HepG2 (cell line): ENCODE data around the gene ANKRD37. TPM values are rescaled to one million over a fixed set of nuclear protein-coding genes. Genes with fewer than 3 reads are reported as not detected.

ENCODE experiments used
- CREB3 ChIP-seq: sonication (generic); formaldehyde crosslinking; IDR thresholded peaks from 2 replicates; pipeline ENCODE4 v1.5.0; 2020; ENCODE audit warnings: missing genetic modification reagents
- HNF1B ChIP-seq: sonication (generic); formaldehyde crosslinking; IDR thresholded peaks from 2 replicates; pipeline ENCODE4 v1.5.1; 2020; ENCODE audit warnings: mild to moderate bottlenecking, moderate library complexity, missing genetic modification reagents
- HNRNPH1 ChIP-seq: fragments of 200-400 bp; formaldehyde crosslinking; optimal IDR thresholded peaks from 2 replicates; pipeline ENCODE3; 2017; ENCODE audit warnings: mild to moderate bottlenecking, low read depth, low read length
- KDM2A ChIP-seq: sonication (generic); formaldehyde crosslinking; IDR thresholded peaks from 2 replicates; pipeline ENCODE4 v1.4.0; 2020; ENCODE audit warnings: low read depth, missing genetic modification reagents, borderline replicate concordance
- NFKB2 ChIP-seq: sonication (generic); formaldehyde crosslinking; IDR thresholded peaks from 2 replicates; pipeline ENCODE4 v1.4.0; 2020; ENCODE audit warnings: missing genetic modification reagents, borderline replicate concordance
- SATB2 ChIP-seq: sonication (generic); formaldehyde crosslinking; IDR thresholded peaks from 2 replicates; pipeline ENCODE4 v1.5.0; 2020; ENCODE audit warnings: missing genetic modification reagents
- SMYD3 ChIP-seq: sonication (generic); formaldehyde crosslinking; IDR thresholded peaks from 2 replicates; pipeline ENCODE4 v1.8.1; 2023; ENCODE audit warnings: mild to moderate bottlenecking, missing genetic modification reagents
- ZBTB40 ChIP-seq, 2 experiments: fragments of 450-650 bp in 1 of 2; sonication (generic) in 1 of 2; formaldehyde crosslinking in 1 of 2; IDR thresholded peaks; 2 replicates each; pipeline versions ENCODE4 v1.6.1 to v1.8.0; 2016 to 2022; ENCODE audit warnings: antibody characterized with exemption in 1 of 2, mild to moderate bottlenecking in 1 of 2, missing genetic modification reagents in 1 of 2
- ZNF142 ChIP-seq: sonication (generic); formaldehyde crosslinking; IDR thresholded peaks from 2 replicates; pipeline ENCODE4 v1.4.0; 2020; ENCODE audit warnings: missing genetic modification reagents
- ZNF30 ChIP-seq: sonication (generic); formaldehyde crosslinking; IDR thresholded peaks from 2 replicates; pipeline ENCODE4 v1.5.0; 2020; ENCODE audit warnings: mild to moderate bottlenecking, missing genetic modification reagents
- polyA plus RNA-seq, 8 experiments: library from polyadenylated mRNA; depleted of rRNA in 3 of 8; stranded (reverse) in 7 of 8; unstranded in 1 of 8; fragments of >200 nt; fragmentation: Illumina TruSeq in 4 of 8; extraction: Trizol in 4 of 8; gene quantifications; 2 replicates each; pipeline versions ENCODE4 v1.2.1 to v1.2.3, GENCODE V29; 2011 to 2016; ENCODE audit warnings: low read depth in 4 of 8, missing spikeins in 1 of 8, mixed read lengths in 1 of 8; ENCODE audit not compliant: insufficient read depth in 1 of 8
- total RNA-seq, 5 experiments: library from RNA; depleted of rRNA; stranded (reverse); fragments of >200 nt; fragmentation: Illumina TruSeq; extraction: Trizol; gene quantifications; 2 replicates each; pipeline ENCODE4 v1.2.3, GENCODE V29; 2016; ENCODE audit warnings: low read depth in 1 of 5

The ANKRD37 gene
- total and polyA plus RNA-seq, 2 of the 13 experiments (the other 11 are each of a cell fraction or from before 2014, with no cell fraction given): 2.2 to 51.4 TPM

- TF ChIP-seq CREB3 (CRISPR knock-in tag): no peak
- TF ChIP-seq SMYD3 (CRISPR knock-in tag): no peak
- TF ChIP-seq NFKB2 (CRISPR knock-in tag): peak; percentile 94; the same call in 1 of the 2 replicates
- peak; percentile 84 for TF ChIP-seq HNF1B (CRISPR knock-in tag)
- TF ChIP-seq ZNF30: no peak
- TF ChIP-seq KDM2A: peak; percentile 88
- TF ChIP-seq HNRNPH1: no peak
- TF ChIP-seq ZBTB40 (IDR thresholded peaks at IDR 0.05): no peak
- peak; percentile 60; the same call in 1 of the 2 replicates for TF ChIP-seq ZBTB40 (CRISPR knock-in tag; IDR thresholded peaks at IDR 0.05)
- no peak for TF ChIP-seq SATB2 (CRISPR knock-in tag)
- 0 out of 2 replicates have a peak, but pooled peaks have one; percentile 65 for TF ChIP-seq ZNF142 (CRISPR knock-in tag)
Observed at GRCh38 chr4:185425647-185426352, 29.2 kb downstream of the ANKRD37 start, which contains the start of gene UFSP2 (continued).
